GM12878 (cell line): ENCODE results near the gene CSF2. TPM values are rescaled to one million over a fixed set of nuclear protein-coding genes. Genes with fewer than 3 reads are reported as not detected.

Source experiments
- ATAC-seq: fragments of 200-7000 bp; cut with Tn5 transposase; 3 replicates; pipeline ENCODE4 v1.9.1; 2020; ENCODE audit warnings: mild to moderate bottlenecking, moderate library complexity
- BruUV-seq: library from RNA; stranded (reverse); fragments of 400-500 nt; replicated peaks from 2 replicates; lab custom pipeline; 2021; lab: Mats Ljungman, UMichigan
- CTCF ChIA-PET: fragments of 300-600 bp; sonication (Branson Sonifier 250); formaldehyde crosslinking; extraction: SDS; loops from one replicate; lab custom pipeline; 2021; ENCODE audit warnings: inconsistent platforms; lab: Yijun Ruan, JAX
- POLR2A ChIA-PET: fragments of 350-600 bp; formaldehyde crosslinking; extraction: SDS; loops from one replicate; lab custom pipeline; 2021; ENCODE audit warnings: inconsistent platforms; lab: Charles Lee
- RAD21 ChIA-PET: fragments of 300-600 bp; sonication (Branson Sonifier 250); formaldehyde crosslinking; loops from one replicate; lab custom pipeline; 2023; ENCODE audit warnings: antibody characterized with exemption; ENCODE audit not compliant: unreplicated experiment; lab: Charles Lee
- SMC1A ChIA-PET: fragments of 300-600 bp; sonication (Branson Sonifier 250); formaldehyde crosslinking; loops from one replicate; lab custom pipeline; 2023; ENCODE audit not compliant: unreplicated experiment, uncharacterized antibody; lab: Charles Lee
- DNase-seq: peaks from one replicate; pipeline ENCODE4 v3.0.0-alpha.2; 2011; ENCODE audit warnings: low read depth, low spot score
- FAIRE-seq: peaks from 3 replicates; lab custom pipeline; 2011; peaks lifted over from hg19 to GRCh38; lab: Jason Lieb, UNC
- H2AFZ ChIP-seq: 2 replicates; pipeline ENCODE4 v1.6.0; 2011; ENCODE audit warnings: low read depth, low read length, control low read depth; ENCODE audit not compliant: control insufficient read depth
- H3K27ac ChIP-seq: 2 replicates; pipeline ENCODE4 v1.5.1; 2011; ENCODE audit warnings: control low read depth; ENCODE audit not compliant: control insufficient read depth, insufficient read depth
- H3K27me3 ChIP-seq, 2 experiments: replicated peaks in 1 of 2; 2 replicates each; pipeline versions ENCODE4 v1.6.0 to v1.6.1; 2011; ENCODE audit warnings: low read length in 1 of 2; ENCODE audit not compliant: control insufficient read depth in 2 of 2, insufficient read depth in 2 of 2
- H3K36me3 ChIP-seq, 2 experiments: 2 replicates each; pipeline ENCODE4 v1.5.1; 2011; ENCODE audit warnings: low read length in 1 of 2; ENCODE audit not compliant: control insufficient read depth in 2 of 2, insufficient read depth in 2 of 2
- H3K4me1 ChIP-seq: 2 replicates; pipeline ENCODE4 v1.6.1; 2011; ENCODE audit warnings: mild to moderate bottlenecking, low read length, moderate library complexity, mixed read lengths; ENCODE audit not compliant: control insufficient read depth, insufficient read depth
- H3K4me2 ChIP-seq: 2 replicates; pipeline ENCODE4 v1.6.0; 2011; ENCODE audit warnings: control low read depth; ENCODE audit not compliant: control insufficient read depth, insufficient read depth
- H3K4me3 ChIP-seq: fragments of 200-600 bp; sonication (generic); 2 replicates; pipeline ENCODE4 v1.5.1; 2016
- H3K79me2 ChIP-seq: 2 replicates; pipeline ENCODE4 v1.6.0; 2011; ENCODE audit warnings: low read length; ENCODE audit not compliant: control insufficient read depth, insufficient read depth
- H3K9ac ChIP-seq: 2 replicates; pipeline ENCODE4 v1.8.0; 2011; ENCODE audit warnings: low read length, control low read depth, mixed read lengths; ENCODE audit not compliant: control insufficient read depth, insufficient read depth
- H3K9me3 ChIP-seq: replicated peaks from 3 replicates; pipeline ENCODE4 v1.5.1; 2011; ENCODE audit warnings: mild to moderate bottlenecking, low read length; ENCODE audit not compliant: control insufficient read depth, insufficient read depth
- H4K20me1 ChIP-seq: 2 replicates; pipeline ENCODE4 v1.6.0; 2011; ENCODE audit not compliant: control insufficient read depth, insufficient read depth
- BCLAF1 ChIP-seq: fragments of 450-650 bp; IDR thresholded peaks from 2 replicates; pipeline ENCODE4 v1.6.1; 2017; ENCODE audit warnings: antibody characterized with exemption, mild to moderate bottlenecking, moderate library complexity
- BMI1 ChIP-seq: fragments of 450-650 bp; IDR thresholded peaks from 2 replicates; pipeline ENCODE4 v1.6.1; 2016; ENCODE audit warnings: mild to moderate bottlenecking, moderate library complexity, borderline replicate concordance
- DPF2 ChIP-seq: fragments of 450-650 bp; IDR thresholded peaks from 2 replicates; pipeline ENCODE4 v1.6.1; 2017; ENCODE audit warnings: mild to moderate bottlenecking
- EP300 ChIP-seq, 2 experiments: fragments of 150-350 bp in 1 of 2; IDR thresholded peaks; 2 replicates each; pipeline ENCODE4 v1.6.1; 2011 to 2012; ENCODE audit warnings: low read depth in 2 of 2, low read length in 2 of 2, borderline replicate concordance in 1 of 2, improper control_type of control experiment in 1 of 2, inconsistent platforms in 1 of 2; ENCODE audit not compliant: control insufficient read depth in 1 of 2
- EZH2 ChIP-seq: IDR thresholded peaks from 2 replicates; pipeline ENCODE4 v1.6.1; 2012; ENCODE audit warnings: low read depth, mild to moderate bottlenecking, control low read depth, inconsistent platforms, low read length, borderline replicate concordance; ENCODE audit not compliant: control insufficient read depth
- FOS ChIP-seq: IDR thresholded peaks from 3 replicates; pipeline ENCODE4 v1.6.1; 2011; ENCODE audit warnings: borderline replicate concordance; ENCODE audit not compliant: insufficient read length; ENCODE audit errors: extremely low read depth
- POLR2AphosphoS5 ChIP-seq: IDR thresholded peaks from 2 replicates; pipeline ENCODE4 v1.6.1; 2011; ENCODE audit warnings: mild to moderate bottlenecking, low read length, inconsistent platforms
- PRDM15 ChIP-seq: fragments of 450-650 bp; formaldehyde crosslinking; IDR thresholded peaks from 2 replicates; pipeline ENCODE4 v1.4.0; 2020; ENCODE audit warnings: mild to moderate bottlenecking, moderate library complexity
- RFX5 ChIP-seq: IDR thresholded peaks from 2 replicates; pipeline ENCODE4 v1.6.1; 2011; ENCODE audit warnings: low read depth, low read length, improper control_type of control experiment
- SREBF2 ChIP-seq: IDR thresholded peaks from 2 replicates; pipeline ENCODE4 v1.6.1; 2012; ENCODE audit warnings: mild to moderate bottlenecking, low read length
- YBX1 ChIP-seq: fragments of 450-650 bp; IDR thresholded peaks from 2 replicates; pipeline ENCODE4 v1.6.1; 2016; ENCODE audit warnings: antibody characterized with exemption
- ZBED1 ChIP-seq: IDR thresholded peaks from 2 replicates; pipeline ENCODE4 v1.6.1; 2016; ENCODE audit warnings: borderline replicate concordance
- WGBS: methylation state at CpG from one replicate; pipeline ENCODE4 v1.1.6; 2016; ENCODE audit warnings: low lambda C conversion rate; ENCODE audit not compliant: insufficient replicate concordance, insufficient coverage; ENCODE audit errors: missing lambda C conversion rate; 5-methylcytosine and 5-hydroxymethylcytosine counted together
- in situ Hi-C: fragments of 300-500 bp; cut with MboI; formaldehyde crosslinking; loops from 9 replicates; pipeline ENCODE4 v1.14.3; 2018; ENCODE audit warnings: mixed read lengths
- intact Hi-C: fragments of 100-400 bp; cut with micrococcal nuclease; formaldehyde crosslinking; loops from one replicate; pipeline ENCODE4 v1.14.2; 2022; ENCODE audit not compliant: unreplicated experiment
- polyA plus RNA-seq, 11 experiments: library from polyadenylated mRNA; depleted of rRNA in 4 of 11; unstranded in 6 of 11; stranded (reverse) in 5 of 11; fragments of >200 nt; fragmentation: Nextera tagmentation in 4 of 11; fragmentation: Illumina TruSeq in 1 of 11; extraction: Ambion mirVana in 4 of 11; extraction: Trizol in 1 of 11; gene quantifications; 1 replicate in 1 of 11; 2 replicates in 10 of 11; pipeline versions ENCODE4 v1.2.1 to v1.2.3, GENCODE V29; 2011 to 2016; ENCODE audit warnings: inconsistent platforms in 2 of 11, missing spikeins in 2 of 11, low read depth in 1 of 11
- total RNA-seq, 4 experiments: library from RNA; depleted of rRNA in 3 of 4; stranded (reverse); fragments of >200 nt in 3 of 4; fragmentation: Illumina TruSeq in 1 of 4; extraction: Trizol in 1 of 4; gene quantifications; 2 replicates each; pipeline versions ENCODE4 v1.2.1 to v1.2.3, GENCODE V29; 2013 to 2021

CSF2 gene
- total and polyA plus RNA-seq, 10 of the 15 experiments (the other 5 are each of a cell fraction or from before 2014, with no cell fraction given): 0.15 to 2.0 (median 0.69) TPM; not detected in 2

- no peak for DNase-seq
- Histone ChIP-seq H3K27ac (no peak within 1 kb of the TSS), H3K79me2 (no peaks in the 10 kb centered on the region), H4K20me1 (peaks cover 5% of the 10 kb centered on the region; the same call in 1 of the 2 replicates), H3K4me3 (no peak within 1 kb of the TSS), H2AFZ (no peak within 1 kb of the TSS), H3K9ac (no peak within 1 kb of the TSS), H3K9me3 (no peaks in the 10 kb centered on the region), H3K4me1 (no peaks in the 10 kb centered on the region; the same call in 1 of the 2 replicates), H3K36me3 (no peaks in the 10 kb centered on the region), H3K4me2 (no peak within 1 kb of the TSS), H3K27me3 (no peaks in the 10 kb centered on the region; a peak in 1 of 4 replicates)
- RAD21 ChIA-PET: interaction anchor here (1.9 to 2.2 kb wide), 2 partner anchors 250 to 471 kb away, joined by 6 to 12 read pairs; no protein-coding TSS in a partner anchor
- BruUV-seq: no TSS peak
- TF ChIP-seq EZH2 (no peak), EP300 (IDR thresholded peaks at IDR 0.05; ENCODE audit: borderline replicate concordance in 1 of 2, control insufficient read depth in 1 of 2, low read depth in 2 of 2, low read length in 2 of 2) (no peak), SREBF2 (no peak), ZBED1 (no peak), YBX1 (no peak), BMI1 (no peak), FOS (no peak), DPF2 (no peak), BCLAF1 (no peak), POLR2AphosphoS5 (no peak), RFX5 (no peak), PRDM15 (CRISPR knock-in tag) (no peak)
- POLR2A ChIA-PET: no interaction called here
- intact Hi-C loops: loop anchor here (5.0 kb wide), 2 partner anchors 53 to 297 kb away; no protein-coding TSS in a partner anchor
- CTCF ChIA-PET: interaction anchor here (0.9 to 5.5 kb wide), 8 partner anchors 42 to 471 kb away, joined by 3 to 72 read pairs (median 4); no protein-coding TSS in a partner anchor
- FAIRE-seq: no peak
- in situ Hi-C loops: no loop called here
- SMC1A ChIA-PET: interaction anchor here (1.0 to 1.7 kb wide), 4 partner anchors 53 to 471 kb away, joined by 3 to 6 read pairs (median 4); no protein-coding TSS in a partner anchor
- WGBS: 60% methylated on average over 16 of the region's 16 CpGs
- ATAC-seq: no peak
Measured at GRCh38 chr5:132060501-132061161, 13.0 kb upstream of the CSF2 start, which contains the start of gene IL3. Gene IL3 (plus strand): TSS chr5:132060655. CDS start chr5:132060707, 52 bp downstream.
